Esophagus squamous epithelium (tissue), 5 donors: ENCODE data around the gene EFCAB8. TPM values are rescaled to one million over a fixed set of nuclear protein-coding genes. Genes with fewer than 3 reads are reported as not detected.

ENCODE experiments used
- DNase-seq: peaks from one replicate; lab custom pipeline; 2025; lab: John Stamatoyannopoulos, UW
- H3K27ac ChIP-seq, 4 donors: fragments of 200-600 bp; sonication (generic); one replicate each; pipeline ENCODE4 v1.5.1; 2016 to 2019; ENCODE audit warnings: mild to moderate bottlenecking in 1 of 4
- H3K27me3 ChIP-seq, 4 donors: fragments of 200-600 bp; sonication (generic); 1 replicate in 3 of 4; 2 replicates in 1 of 4; pipeline versions ENCODE4 v1.5.1 to v1.6.0; 2017 to 2021; ENCODE audit warnings: antibody characterized with exemption in 1 of 4
- H3K36me3 ChIP-seq, 3 donors: fragments of 200-600 bp; sonication (generic); one replicate each; pipeline ENCODE4 v1.5.1; 2016 to 2019
- H3K4me1 ChIP-seq, 3 donors: fragments of 200-600 bp; sonication (generic); one replicate each; pipeline ENCODE4 v1.5.1; 2017 to 2019
- H3K4me3 ChIP-seq, 4 donors: fragments of 200-600 bp; sonication (generic); 1 replicate in 3 of 4; 2 replicates in 1 of 4; pipeline ENCODE4 v1.5.1; 2016 to 2019; ENCODE audit warnings: mild to moderate bottlenecking in 2 of 4, moderate library complexity in 1 of 4
- H3K9me3 ChIP-seq, 3 donors: fragments of 200-600 bp; sonication (generic); one replicate each; pipeline ENCODE4 v1.5.1; 2016 to 2019
- POLR2A ChIP-seq, 4 donors: fragments of 450-650 bp; IDR thresholded peaks; one replicate each; pipeline ENCODE4 v1.6.1; 2017; ENCODE audit warnings: antibody characterized with exemption in 4 of 4, mild to moderate bottlenecking in 4 of 4, moderate library complexity in 3 of 4
- WGBS, 2 donors: methylation state at CpG; one replicate each; pipeline ENCODE4 v1.1.5; 2018; 5-methylcytosine and 5-hydroxymethylcytosine counted together
- intact Hi-C: fragments of 100-400 bp; cut with DNase I; formaldehyde crosslinking; loops from one replicate; pipeline ENCODE4 v1.15.0; 2022
- total RNA-seq, 4 donors: library from RNA; depleted of rRNA; stranded (reverse); fragments of >200 nt; gene quantifications; one replicate each; pipeline ENCODE4 v1.1.0, GENCODE V29; 2016
- TF ChIP-seq, protein P1 (sequence below), 6 experiments: fragments of 450-650 bp in 4 of 6; fragments of 200-600 bp in 2 of 6; sonication (generic) in 2 of 6; IDR thresholded peaks; one replicate each; pipeline ENCODE4 v1.5.1; 2016 to 2019; ENCODE audit warnings: antibody characterized with exemption in 6 of 6, mild to moderate bottlenecking in 4 of 6, moderate library complexity in 4 of 6
- donor health status: DM: yes; HTN: yes; CAD: no.

The EFCAB8 gene
- total RNA-seq, 4 donors from 2014 or later, result 0.38 TPM; not detected in 3

DNA sequence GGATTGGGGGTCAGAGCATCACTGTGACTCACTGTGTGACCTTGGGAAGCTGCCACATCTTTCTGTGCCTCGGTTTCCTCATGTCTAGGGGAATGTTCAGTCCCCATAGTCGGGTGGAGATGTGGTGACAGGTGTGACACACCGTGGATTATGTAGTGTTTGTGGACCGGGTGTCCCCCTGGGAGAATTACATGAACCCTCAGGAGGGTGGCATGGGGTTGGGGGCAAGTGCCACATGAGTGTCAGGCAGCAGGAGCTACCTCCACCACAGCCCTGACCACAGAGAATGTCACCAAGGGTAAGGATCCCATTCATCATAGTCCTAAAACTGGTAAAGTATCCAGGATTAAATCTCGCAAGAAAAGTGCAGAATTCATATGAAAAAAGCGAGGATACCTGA lies 122.3 kb downstream of the EFCAB8 start:
- Histone ChIP-seq H3K27ac (no peak overlapping the region), H3K9me3 (no peaks in the 10 kb centered on the region), H3K36me3 (no peaks in the 10 kb centered on the region), H3K4me1 (no peaks in the 10 kb centered on the region), H3K4me3 (no peak overlapping the region), H3K27me3 (peaks cover 0 to 29% (median 0%) of the 10 kb centered on the region in 4 donors)
- no peak for DNase-seq
- 52 to 62% methylated on average over 3 to 6 of the region's 6 CpGs for WGBS, 2 donors
- TF ChIP-seq, protein P1, sequence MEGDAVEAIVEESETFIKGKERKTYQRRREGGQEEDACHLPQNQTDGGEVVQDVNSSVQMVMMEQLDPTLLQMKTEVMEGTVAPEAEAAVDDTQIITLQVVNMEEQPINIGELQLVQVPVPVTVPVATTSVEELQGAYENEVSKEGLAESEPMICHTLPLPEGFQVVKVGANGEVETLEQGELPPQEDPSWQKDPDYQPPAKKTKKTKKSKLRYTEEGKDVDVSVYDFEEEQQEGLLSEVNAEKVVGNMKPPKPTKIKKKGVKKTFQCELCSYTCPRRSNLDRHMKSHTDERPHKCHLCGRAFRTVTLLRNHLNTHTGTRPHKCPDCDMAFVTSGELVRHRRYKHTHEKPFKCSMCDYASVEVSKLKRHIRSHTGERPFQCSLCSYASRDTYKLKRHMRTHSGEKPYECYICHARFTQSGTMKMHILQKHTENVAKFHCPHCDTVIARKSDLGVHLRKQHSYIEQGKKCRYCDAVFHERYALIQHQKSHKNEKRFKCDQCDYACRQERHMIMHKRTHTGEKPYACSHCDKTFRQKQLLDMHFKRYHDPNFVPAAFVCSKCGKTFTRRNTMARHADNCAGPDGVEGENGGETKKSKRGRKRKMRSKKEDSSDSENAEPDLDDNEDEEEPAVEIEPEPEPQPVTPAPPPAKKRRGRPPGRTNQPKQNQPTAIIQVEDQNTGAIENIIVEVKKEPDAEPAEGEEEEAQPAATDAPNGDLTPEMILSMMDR (IDR thresholded peaks at IDR 0.05), result no peak
- intact Hi-C loops, result no loop called here

DNA sequence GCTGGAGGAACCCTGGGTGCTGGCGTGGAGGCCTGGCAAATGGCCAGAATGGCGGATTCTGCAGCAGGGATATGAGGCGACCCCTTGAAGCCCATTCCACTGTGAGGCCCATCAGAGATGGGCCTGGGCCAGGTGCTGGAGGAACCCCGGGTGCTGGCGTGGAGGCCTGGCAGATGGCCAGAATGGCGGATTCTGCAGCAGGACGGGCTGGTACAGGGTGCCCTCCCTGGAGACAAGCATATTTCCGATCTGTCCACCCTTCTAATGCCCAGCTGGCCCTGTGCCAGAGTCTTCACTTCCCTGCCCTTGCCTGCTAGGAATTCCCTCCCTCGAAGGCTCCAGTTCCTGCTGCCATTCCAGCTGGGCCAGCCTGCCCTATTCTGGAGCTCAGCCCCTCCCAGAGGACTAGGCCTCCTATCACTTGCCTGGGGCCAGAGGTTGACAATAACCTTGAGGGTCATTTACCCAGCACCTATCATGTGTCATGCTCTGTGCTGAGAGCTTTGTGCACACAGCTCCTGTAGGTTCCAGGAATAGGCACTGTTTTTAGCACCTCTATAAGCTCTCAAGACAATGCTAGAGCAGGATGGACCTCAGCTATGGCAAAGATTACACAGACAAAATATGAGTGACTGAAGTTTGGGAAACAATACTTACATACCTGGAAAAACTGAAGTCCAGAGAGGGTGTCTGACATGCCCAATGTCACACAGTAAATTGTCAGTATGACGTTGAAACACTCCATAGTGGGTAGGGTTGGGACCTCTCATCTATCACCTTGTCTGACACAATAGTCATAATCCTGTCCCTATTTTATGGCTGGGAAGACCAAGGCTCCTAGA lies 124.1 kb downstream of the EFCAB8 start:
- no peaks in the 10 kb centered on the region for H3K4me1 ChIP-seq
- H3K27me3 ChIP-seq, result peaks cover 0 to 36% (median 0%) of the 10 kb centered on the region in 4 donors
- no peak overlapping the region for H3K4me3 ChIP-seq
- no peaks in the 10 kb centered on the region for H3K9me3 ChIP-seq
- WGBS, 2 donors, result 37 to 38% methylated on average over 5 to 7 of the region's 10 CpGs
- intact Hi-C loops, result no loop called here
- no peaks in the 10 kb centered on the region for H3K36me3 ChIP-seq
- TF ChIP-seq POLR2A (IDR thresholded peaks at IDR 0.05), result no peak
- TF ChIP-seq, protein P1 (IDR thresholded peaks at IDR 0.05), result no peak
- H3K27ac ChIP-seq, result no peak overlapping the region
- no peak for DNase-seq

DNA sequence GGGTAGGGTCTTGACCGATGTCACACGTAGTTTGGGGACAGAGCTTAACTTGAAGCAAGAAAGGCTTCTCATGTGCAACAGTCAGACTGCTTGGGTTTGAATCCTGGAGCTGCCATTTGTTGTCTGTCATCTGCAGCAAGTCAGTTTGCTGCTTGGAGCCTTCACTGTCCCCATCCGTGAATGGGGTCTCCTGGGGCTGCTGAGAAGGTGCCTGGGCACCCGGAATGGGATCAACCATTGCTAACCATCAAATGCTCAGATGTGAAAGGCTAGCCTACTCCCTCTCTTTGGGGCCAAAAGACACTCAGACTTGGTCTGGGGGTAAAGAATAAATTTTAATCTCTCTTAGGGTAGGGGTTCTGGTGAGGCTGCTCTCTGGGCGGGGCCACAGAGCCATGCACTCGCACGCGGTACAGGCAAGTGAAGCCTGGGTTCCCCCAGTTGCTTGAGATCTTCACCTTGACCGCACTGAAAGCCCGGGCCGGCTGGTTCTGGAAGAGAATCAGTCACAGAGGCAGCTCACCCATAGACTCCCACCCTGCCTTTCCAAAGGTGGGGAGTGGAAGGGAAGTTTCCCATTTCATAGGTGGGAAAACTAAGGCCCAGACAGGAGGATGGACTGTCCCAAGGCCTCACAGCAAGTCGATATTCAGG lies 124.9 kb downstream of the EFCAB8 start:
- no peaks in the 10 kb centered on the region for H3K4me1 ChIP-seq
- no peak overlapping the region for H3K27ac ChIP-seq
- H3K27me3 ChIP-seq, result peaks cover 0 to 36% (median 0%) of the 10 kb centered on the region in 4 donors
- no peak overlapping the region for H3K4me3 ChIP-seq
- WGBS, 2 donors, result 82 to 94% methylated on average over 8 to 9 of the region's 12 CpGs
- no peak for DNase-seq
- no peaks in the 10 kb centered on the region for H3K9me3 ChIP-seq
- TF ChIP-seq POLR2A (IDR thresholded peaks at IDR 0.05), result no peak
- TF ChIP-seq, protein P1 (IDR thresholded peaks at IDR 0.05), result no peak
- H3K36me3 ChIP-seq, result no peaks in the 10 kb centered on the region
- intact Hi-C loops, result no loop called here

DNA sequence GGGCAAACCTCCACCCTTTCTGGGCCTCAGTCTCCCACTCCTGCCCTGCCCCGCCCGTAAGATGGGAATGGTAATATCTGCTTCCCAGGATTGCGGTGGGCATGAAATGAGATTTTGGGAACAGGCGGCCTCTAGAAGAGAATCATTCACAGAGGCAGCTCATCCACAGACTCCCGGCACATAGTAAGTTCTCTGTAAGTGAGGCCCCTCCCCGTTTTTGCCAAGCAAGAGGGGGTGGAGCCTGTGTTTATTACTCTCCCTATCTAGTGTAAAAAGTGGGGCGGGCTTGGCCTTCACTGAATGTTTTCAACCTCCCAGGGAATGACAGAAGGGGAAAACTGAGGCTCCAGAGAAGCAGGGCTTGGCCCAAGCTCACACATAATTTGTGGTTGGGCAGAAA lies 125.5 kb downstream of the EFCAB8 start:
- Histone ChIP-seq H3K27ac (no peak overlapping the region), H3K4me3 (no peak overlapping the region), H3K27me3 (peaks cover 0 to 36% (median 0%) of the 10 kb centered on the region in 4 donors), H3K4me1 (no peaks in the 10 kb centered on the region), H3K36me3 (no peaks in the 10 kb centered on the region), H3K9me3 (no peaks in the 10 kb centered on the region)
- WGBS, 2 donors, result 59 to 76% methylated on average over 6 to 7 of the region's 7 CpGs
- intact Hi-C loops, result no loop called here
- TF ChIP-seq, protein P1 (IDR thresholded peaks at IDR 0.05), result no peak
- no peak for TF ChIP-seq POLR2A (IDR thresholded peaks at IDR 0.05)
- no peak for DNase-seq
